T-helper 2 cell treated with Interferon-gamma antibody and Interleukin-4, amounts not matched to agents 5 μg/mL and 100 μg/mL, for 36 hours (primary cell): ENCODE measurements around the gene GNG7.
"Not testable (repeated sequence)": the region's sequence is repeated elsewhere in the genome, so short reads cannot be mapped to it uniquely, and the experiment has no call there.

Experiments
- DNase-seq: peaks from one replicate; pipeline ENCODE4 v3.0.0; 2021; ENCODE audit warnings: low spot score
- H3K27ac Mint-ChIP-seq: one replicate; pipeline ENCODE4 v1.8.0; 2021; ENCODE audit warnings: mild to moderate bottlenecking, mixed read lengths
- H3K27me3 Mint-ChIP-seq: one replicate; pipeline ENCODE4 v1.8.0; 2021; ENCODE audit warnings: low read depth, mixed read lengths
- H3K36me3 Mint-ChIP-seq: one replicate; pipeline ENCODE4 v1.8.0; 2021; ENCODE audit warnings: low read depth, mixed read lengths
- H3K4me1 Mint-ChIP-seq: one replicate; pipeline ENCODE4 v1.8.0; 2021; ENCODE audit warnings: low read depth, mixed read lengths
- H3K4me3 Mint-ChIP-seq: one replicate; pipeline ENCODE4 v1.8.0; 2022; ENCODE audit warnings: mild to moderate bottlenecking, moderate library complexity, mixed read lengths
- H3K9me3 Mint-ChIP-seq: one replicate; pipeline ENCODE4 v1.8.0; 2021; ENCODE audit warnings: mixed read lengths

The GNG7 gene

DNA sequence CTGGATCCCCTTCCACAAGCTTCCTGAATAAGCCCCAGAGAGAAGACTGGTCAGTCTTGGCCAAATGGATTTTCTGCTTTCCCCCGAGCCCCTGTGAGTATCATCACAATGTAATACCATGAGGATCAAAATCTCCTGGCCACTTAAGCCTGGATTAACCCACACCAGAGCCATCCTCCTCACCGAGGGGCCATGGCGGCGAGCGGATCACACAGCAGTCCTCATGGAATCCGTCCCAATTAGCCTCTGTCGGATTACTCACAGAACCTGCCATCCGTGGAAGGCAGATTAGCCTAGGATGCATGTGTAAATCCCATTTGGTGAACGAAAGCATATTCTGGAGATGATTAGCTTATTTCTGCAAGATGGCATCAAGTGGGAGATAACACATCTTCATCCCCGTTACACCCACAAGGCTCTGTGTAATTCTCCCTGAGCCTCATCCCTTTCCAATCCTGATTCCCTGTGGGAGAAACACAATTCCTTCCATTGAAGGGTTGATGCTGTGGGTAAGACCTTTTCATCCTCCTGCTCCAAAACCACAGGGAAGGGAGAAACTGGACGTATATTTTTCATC is 42.5 kb downstream of the GNG7 start:
- Mint-ChIP-seq H3K4me3 (no peak overlapping the region), H3K36me3 (no peaks in the 10 kb centered on the region), H3K27ac (no peak overlapping the region), H3K4me1 (no peaks in the 10 kb centered on the region), H3K9me3 (no peaks in the 10 kb centered on the region), H3K27me3 (no peaks in the 10 kb centered on the region)
- no peak for DNase-seq

DNA sequence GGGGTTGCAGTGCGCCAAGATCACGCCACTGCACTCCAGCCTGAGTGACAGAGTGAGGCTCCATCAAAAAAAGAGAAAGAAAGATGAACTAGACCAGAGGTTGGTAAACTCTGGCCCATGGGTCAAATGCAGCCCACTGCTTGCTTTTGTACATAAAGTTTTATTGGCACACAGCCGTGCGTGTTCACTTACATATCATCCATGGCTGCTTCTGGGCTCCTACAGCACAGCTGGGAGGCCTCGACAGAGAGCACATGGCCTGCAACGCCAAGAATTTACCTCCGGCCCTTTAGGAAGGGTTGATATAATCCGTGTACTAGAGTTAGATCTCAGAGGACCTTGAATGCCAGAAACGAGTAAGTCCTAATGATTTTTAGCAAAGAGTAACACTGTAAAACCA is 46.0 kb downstream of the GNG7 start:
- Mint-ChIP-seq H3K9me3 (no peaks in the 10 kb centered on the region), H3K4me1 (no peaks in the 10 kb centered on the region), H3K4me3 (no peak overlapping the region), H3K27me3 (no peaks in the 10 kb centered on the region), H3K36me3 (no peaks in the 10 kb centered on the region), H3K27ac (no peak overlapping the region)
- DNase-seq, result no peak

DNA sequence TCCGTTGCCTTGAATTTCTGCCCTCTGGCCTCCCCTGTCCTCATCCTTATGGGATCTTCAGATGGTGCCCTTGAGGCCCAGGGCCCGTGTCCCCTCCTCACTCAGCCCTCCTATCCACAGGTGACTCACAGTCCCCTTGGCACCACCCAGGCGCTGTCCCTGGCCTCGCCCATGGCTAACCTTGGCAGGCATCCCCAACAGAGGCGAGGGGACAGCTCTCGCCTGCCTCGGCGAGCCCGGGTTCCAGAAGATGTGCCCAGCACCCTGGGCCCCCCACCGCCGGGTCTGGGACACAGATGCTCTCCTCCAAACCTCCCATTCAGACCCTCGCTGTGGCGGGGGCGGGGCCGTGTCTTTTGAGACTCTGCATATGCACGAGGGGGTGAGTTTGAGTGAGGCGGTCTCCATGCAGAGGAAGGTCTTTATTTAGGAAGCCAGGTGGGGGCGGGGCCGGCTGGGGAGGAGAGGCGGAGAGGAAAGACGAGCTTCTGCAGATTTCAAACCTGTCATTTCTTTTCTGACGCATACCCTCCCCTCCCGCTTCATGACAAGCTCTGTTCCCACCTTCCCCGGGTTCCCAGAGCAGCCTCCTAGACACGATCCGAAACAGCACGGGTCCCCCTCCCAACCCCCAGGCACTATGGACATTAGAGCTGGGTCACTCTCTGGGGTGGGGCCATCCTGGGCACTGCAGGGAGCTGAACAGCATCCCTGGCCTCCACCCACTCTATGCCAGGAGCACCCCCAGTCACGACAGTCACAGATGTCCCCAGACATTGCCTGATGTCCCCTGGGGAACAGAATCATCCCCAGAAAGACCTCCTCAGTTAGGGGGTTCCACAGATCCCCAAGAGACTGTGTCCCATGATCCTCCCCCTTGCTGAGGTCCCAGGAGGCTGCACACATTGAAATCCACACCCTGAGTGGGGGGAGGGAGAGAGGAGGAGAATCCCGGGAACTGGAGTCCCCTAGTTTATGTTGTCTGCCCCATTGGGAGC is 48.5 kb downstream of the GNG7 start:
- DNase-seq, result no peak
- Mint-ChIP-seq H3K4me1 (no peaks in the 10 kb centered on the region), H3K9me3 (no peaks in the 10 kb centered on the region), H3K27ac (no peak overlapping the region), H3K27me3 (no peaks in the 10 kb centered on the region), H3K36me3 (no peaks in the 10 kb centered on the region), H3K4me3 (no peak overlapping the region)

DNA sequence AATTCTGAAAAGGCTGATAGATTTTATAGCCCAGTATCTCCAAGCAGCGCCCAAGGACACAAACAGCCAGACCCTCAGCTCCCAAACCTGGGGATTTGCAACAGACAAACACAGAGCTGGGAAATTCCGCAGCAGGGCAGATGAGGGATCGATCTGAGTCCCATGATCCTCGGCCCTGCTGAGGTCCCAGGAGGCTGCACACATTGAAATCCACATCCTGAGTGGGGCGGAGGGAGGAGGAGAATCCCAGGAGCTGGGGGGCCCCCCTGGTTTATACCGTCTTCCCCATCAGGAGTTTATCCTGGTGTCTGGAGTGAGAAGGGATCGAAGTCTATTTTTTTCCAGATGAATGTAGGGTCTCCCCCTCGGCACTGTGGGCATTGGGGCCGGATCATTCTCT is 49.3 kb downstream of the GNG7 start:
- H3K36me3 Mint-ChIP-seq, result no peaks in the 10 kb centered on the region
- no peak for DNase-seq
- no peak overlapping the region for H3K4me3 Mint-ChIP-seq
- no peaks in the 10 kb centered on the region for H3K27me3 Mint-ChIP-seq
- no peak overlapping the region for H3K27ac Mint-ChIP-seq
- no peaks in the 10 kb centered on the region for H3K9me3 Mint-ChIP-seq
- H3K4me1 Mint-ChIP-seq, result no peaks in the 10 kb centered on the region

DNA sequence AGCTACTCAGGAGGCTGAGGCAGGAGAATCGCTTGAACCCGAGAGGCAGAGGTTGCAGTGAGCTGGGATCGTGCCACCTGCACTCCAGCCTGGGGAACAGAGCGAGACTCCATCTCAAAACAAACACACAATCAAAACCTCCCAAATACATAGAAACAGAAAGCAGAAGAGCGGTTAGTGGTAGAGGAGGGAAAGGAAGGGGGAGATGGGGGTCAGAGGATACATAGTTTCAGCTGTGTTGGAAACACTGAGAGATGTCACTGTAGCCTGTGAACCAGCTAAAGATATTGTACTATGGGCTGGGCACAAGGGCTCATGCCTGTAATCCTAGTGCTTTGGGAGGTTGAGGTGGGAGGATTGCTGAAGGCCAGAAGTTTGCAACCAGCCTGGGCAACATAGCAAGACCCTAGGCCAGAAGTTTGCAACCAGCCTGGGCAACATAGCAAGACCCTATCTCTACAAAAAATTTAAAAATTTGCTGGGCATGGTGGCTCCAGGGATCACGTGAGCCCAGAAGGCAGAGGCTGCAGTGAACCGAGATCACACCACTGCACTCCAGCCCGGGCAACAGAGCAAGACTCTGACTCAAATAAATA is 49.9 kb downstream of the GNG7 start:
- Mint-ChIP-seq H3K4me3 (no peak overlapping the region), H3K27ac (no peak overlapping the region), H3K4me1 (no peaks in the 10 kb centered on the region), H3K27me3 (no peaks in the 10 kb centered on the region), H3K36me3 (no peaks in the 10 kb centered on the region), H3K9me3 (no peaks in the 10 kb centered on the region)
- DNase-seq, result no peak

DNA sequence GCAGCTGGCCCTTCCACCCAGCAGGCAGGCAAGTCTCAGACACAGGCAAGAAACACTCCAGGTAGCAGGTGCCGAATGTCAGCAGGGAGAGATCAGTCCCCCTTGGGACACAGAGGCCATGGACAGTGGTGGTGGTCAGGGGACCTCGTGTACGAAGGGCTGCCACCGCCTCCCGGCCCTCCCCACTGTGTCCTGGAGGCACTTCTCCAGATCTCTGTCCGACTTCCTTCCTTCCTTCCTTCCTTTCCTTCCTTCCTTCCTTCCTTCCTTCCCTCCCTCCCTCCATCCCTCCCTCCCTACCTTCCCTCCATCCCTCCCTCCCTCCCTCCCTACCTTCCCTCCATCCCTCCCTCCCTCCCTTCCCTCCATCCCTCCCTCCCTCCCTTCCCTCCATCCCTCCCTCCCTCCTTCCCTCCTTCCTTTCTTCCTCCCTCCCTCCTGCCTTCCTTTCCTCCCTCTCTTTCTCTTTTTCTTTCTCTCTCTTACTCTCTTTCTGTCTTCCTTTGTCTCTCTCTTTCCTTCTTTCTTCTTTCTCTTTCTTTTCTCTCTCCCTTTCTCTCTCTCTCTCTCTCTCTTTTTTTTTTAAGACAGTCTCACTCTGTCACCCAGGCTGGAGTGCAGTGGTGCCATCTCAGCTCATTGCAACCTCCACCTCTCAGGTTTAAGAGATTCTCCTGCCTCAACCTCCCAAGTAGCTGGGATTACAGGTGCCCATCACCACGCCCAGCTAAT is 51.3 kb downstream of the GNG7 start:
- H3K4me1 Mint-ChIP-seq, H3K9me3 Mint-ChIP-seq, H3K4me3 Mint-ChIP-seq, H3K36me3 Mint-ChIP-seq, DNase-seq, H3K27me3 Mint-ChIP-seq: not testable (repeated sequence)
- H3K27ac Mint-ChIP-seq, result peak overlapping the region; percentile 38

DNA sequence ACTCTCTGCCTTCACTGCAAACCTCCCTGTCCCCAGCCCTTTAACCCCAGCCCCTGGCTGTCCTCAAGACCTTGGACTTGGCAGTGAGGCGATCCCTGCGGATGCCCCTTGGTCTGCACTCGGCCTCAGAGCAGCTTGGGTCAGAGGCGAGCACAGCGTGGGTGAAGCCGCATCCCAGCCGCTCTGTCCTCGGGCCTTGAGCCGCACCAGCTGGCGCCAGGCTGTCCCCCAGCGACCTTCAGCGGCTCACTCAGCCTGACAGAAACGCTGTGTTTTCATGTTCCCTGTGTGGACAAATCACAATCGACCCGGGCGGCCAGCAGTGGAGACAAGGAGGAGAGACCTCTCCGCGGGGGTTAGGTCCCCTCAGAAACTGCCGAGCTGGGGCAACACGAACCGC is 52.0 kb downstream of the GNG7 start:
- Mint-ChIP-seq H3K9me3 (no peaks in the 10 kb centered on the region), H3K27me3 (no peaks in the 10 kb centered on the region), H3K4me1 (no peaks in the 10 kb centered on the region), H3K4me3 (no peak overlapping the region), H3K27ac (no peak overlapping the region), H3K36me3 (no peaks in the 10 kb centered on the region)
- DNase-seq, result no peak

DNA sequence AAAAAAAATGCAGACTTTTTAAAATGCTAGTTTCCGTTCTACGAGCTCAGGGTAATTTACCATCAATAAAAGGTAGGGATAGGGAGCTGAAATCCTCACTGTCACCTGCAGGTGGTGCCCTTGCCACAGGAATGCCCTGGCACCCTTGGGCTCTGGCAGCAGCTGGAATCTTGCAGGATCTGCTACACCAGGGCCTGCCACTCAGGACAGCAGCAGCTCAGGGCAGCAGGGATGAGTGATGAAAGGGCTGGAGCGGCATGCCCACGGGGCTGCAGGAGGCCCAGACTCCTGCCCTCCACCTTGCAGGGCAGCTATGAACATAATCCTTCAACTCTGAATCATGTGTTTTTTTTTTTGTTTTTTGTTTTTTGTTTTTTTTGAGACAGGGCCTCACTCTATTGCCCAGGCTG is 54.0 kb downstream of the GNG7 start:
- Mint-ChIP-seq H3K27ac (no peak overlapping the region), H3K9me3 (no peaks in the 10 kb centered on the region), H3K36me3 (no peaks in the 10 kb centered on the region), H3K4me3 (no peak overlapping the region), H3K4me1 (no peaks in the 10 kb centered on the region), H3K27me3 (no peaks in the 10 kb centered on the region)
- peak; percentile 41 for DNase-seq

DNA sequence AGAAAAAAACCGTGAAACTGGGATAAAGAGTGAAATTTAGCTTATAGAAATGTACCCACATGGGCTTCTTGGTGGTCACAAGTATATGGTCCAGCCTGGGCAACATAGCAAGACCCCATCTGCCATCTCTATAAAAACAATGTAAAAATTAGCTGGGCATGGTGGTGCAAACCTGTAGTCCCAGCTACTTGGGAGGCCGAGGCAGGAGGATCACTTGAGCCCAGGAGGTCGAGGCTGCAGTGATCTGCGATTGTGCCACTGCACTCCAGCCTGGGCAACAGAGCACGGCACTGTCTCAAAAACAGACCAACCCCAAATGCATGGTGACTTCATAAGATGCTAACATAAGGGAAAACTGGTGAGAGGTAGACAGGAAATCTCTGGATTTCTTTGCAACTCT is 54.4 kb downstream of the GNG7 start:
- H3K4me1 Mint-ChIP-seq, result no peaks in the 10 kb centered on the region
- no peak for DNase-seq
- no peak overlapping the region for H3K27ac Mint-ChIP-seq
- H3K36me3 Mint-ChIP-seq, result no peaks in the 10 kb centered on the region
- H3K27me3 Mint-ChIP-seq, result no peaks in the 10 kb centered on the region
- no peak overlapping the region for H3K4me3 Mint-ChIP-seq
- no peaks in the 10 kb centered on the region for H3K9me3 Mint-ChIP-seq

DNA sequence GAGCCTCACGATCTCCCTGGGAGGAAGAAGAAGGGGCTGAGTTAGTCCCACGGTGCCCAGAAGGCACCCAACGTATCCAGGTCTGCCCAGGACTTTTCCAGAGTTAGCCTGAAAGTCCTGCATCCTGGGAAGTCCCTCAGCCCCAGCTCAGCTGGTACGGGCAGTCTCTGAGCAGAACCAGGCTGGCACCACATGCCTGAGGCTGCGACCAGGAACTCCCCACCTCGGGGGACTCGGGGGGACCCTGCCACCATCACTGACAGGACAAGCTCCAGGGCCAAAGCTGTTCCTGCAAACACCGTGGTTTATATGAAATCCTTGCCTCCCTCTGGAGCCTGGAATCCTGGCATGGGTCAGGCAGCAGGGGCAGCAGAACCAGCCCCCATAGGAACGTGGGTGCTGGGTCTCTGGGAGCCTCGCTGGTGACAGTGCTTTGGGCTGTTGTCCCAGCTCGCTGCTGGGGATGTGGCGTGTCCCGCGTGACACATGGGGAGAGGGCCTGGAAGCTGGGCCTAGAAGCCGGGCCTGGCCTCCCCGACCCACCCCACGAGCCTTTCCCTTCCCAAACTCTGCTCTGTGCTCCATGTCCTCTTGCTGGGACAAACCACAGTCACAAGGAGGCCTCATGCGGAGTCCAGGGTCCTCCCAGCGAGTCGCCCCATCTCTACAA is 55.5 kb downstream of the GNG7 start:
- DNase-seq, result no peak
- Mint-ChIP-seq H3K4me3 (no peak overlapping the region), H3K27ac (no peak overlapping the region), H3K9me3 (no peaks in the 10 kb centered on the region), H3K36me3 (no peaks in the 10 kb centered on the region), H3K4me1 (no peaks in the 10 kb centered on the region), H3K27me3 (no peaks in the 10 kb centered on the region)

DNA sequence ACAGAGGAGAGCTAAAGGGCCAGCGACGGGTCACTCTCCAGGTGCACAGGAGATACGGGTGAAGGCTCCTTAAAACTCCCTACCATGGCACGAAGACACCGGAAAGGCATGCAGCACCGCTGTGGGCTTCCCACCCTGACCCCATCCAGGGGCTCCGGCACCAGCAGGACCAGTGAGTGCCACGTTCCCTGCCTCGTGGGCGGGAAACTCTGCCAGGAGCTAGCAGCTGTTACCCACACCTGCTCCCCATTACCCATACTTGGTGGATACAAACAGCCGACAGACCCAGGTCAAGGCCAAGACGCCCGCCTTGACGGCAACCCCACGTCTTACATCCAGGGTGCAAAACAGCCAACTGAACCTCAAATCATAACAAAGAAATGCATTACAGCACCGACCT is 56.7 kb downstream of the GNG7 start:
- H3K9me3 Mint-ChIP-seq, result no peaks in the 10 kb centered on the region
- H3K4me3 Mint-ChIP-seq, result no peak overlapping the region
- DNase-seq, result no peak
- no peak overlapping the region for H3K27ac Mint-ChIP-seq
- no peaks in the 10 kb centered on the region for H3K27me3 Mint-ChIP-seq
- no peaks in the 10 kb centered on the region for H3K36me3 Mint-ChIP-seq
- no peaks in the 10 kb centered on the region for H3K4me1 Mint-ChIP-seq

DNA sequence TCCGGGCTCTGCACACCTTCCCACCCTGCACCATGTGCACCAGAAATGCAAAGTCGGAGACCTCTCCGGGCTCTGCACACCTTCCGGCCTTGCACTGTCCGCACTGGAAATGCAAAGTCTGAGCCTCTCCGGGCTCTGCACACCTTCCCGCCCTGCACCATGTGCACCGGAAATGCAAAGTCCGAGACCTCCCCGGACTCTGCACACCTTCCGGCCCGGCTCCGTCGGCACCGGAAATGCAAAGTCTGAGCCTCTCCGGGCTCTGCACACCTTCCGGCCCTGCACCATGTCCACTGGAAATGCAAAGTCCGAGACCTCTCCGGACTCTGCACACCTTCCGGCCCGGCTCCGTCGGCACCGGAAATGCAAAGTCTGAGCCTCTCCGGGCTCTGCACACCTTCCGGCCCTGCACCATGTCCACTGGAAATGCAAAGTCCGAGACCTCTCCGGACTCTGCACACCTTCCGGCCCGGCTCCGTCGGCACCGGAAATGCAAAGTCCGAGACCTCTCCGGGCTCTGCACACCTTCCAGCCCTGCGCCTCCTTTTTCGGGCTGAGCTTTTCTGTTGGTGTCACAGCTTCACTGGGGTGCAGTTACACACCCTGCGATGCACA is 59.3 kb downstream of the GNG7 start:
- H3K4me1 Mint-ChIP-seq, H3K4me3 Mint-ChIP-seq, H3K36me3 Mint-ChIP-seq: not testable (repeated sequence)

DNA sequence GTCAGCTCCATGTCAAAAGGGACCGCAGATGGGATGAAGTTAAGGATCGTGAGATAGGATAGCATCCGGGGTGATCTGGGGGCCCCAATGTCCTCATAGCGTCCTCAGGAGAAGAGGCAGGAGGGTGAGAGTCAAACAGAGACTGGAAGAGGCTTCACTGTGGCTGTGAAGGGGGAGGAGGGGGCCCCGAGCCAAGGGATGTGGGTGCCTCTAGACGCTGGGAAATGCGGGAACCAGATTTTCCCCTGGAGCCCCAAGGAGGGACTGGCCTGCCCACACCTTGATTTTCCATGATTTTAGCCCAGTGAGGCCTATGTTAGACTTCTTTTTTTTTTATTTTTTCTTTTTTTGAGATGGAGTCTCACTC is 61.2 kb downstream of the GNG7 start:
- H3K36me3 Mint-ChIP-seq, result no peaks in the 10 kb centered on the region
- no peak for DNase-seq
- no peak overlapping the region for H3K27ac Mint-ChIP-seq
- H3K27me3 Mint-ChIP-seq, result peaks cover 12% of the 10 kb centered on the region
- no peaks in the 10 kb centered on the region for H3K9me3 Mint-ChIP-seq
- H3K4me1 Mint-ChIP-seq, result peaks cover 11% of the 10 kb centered on the region
- no peak overlapping the region for H3K4me3 Mint-ChIP-seq

More for the DNA sequence above, 59.3 kb downstream of the GNG7 start:
- H3K9me3 Mint-ChIP-seq, H3K27ac Mint-ChIP-seq, DNase-seq, H3K27me3 Mint-ChIP-seq: not testable (repeated sequence)
